Measurements from ENCODE around the gene ERFL.

ERFL gene

GRCh38 chr19:41904118-41904870, 24.0 kb downstream of the ERFL start:
- DNase-seq (ENCODE audit: low read depth in 1 of 2, low spot score in 1 of 2): no peak
- no peak overlapping the region for H3K27ac ChIP-seq (replicated peaks)

GRCh38 chr19:41903193-41903953, 24.9 kb downstream of the ERFL start:
- TF ChIP-seq REST (IDR thresholded peaks at IDR 0.05; ENCODE audit: insufficient replicate concordance, low read depth) (no peak), CTCF (IDR thresholded peaks at IDR 0.05; ENCODE audit: insufficient read depth, low read length) (no peak), GABPA (IDR thresholded peaks at IDR 0.05; ENCODE audit: low read depth) (no peak), POLR2AphosphoS5 (IDR thresholded peaks at IDR 0.05; ENCODE audit: low read depth) (no peak), SPI1 (IDR thresholded peaks at IDR 0.05; ENCODE audit: borderline replicate concordance, low read depth) (no peak)
- Histone ChIP-seq H3K27me3 (ENCODE audit: insufficient read depth, poor library complexity, severe bottlenecking) (no peaks in the 10 kb centered on the region), H3K4me3 (replicated peaks; ENCODE audit: insufficient read depth, low read length) (no peak overlapping the region), H3K27ac (replicated peaks) (no peak overlapping the region)
- no peak for DNase-seq (ENCODE audit: low read depth in 1 of 2, low spot score in 1 of 2)

More at GRCh38 chr19:41904118-41904870, 24.0 kb downstream of the ERFL start:
- TF ChIP-seq REST (IDR thresholded peaks at IDR 0.05; ENCODE audit: insufficient replicate concordance, low read depth): no peak
- Histone ChIP-seq H3K27me3 (ENCODE audit: insufficient read depth, poor library complexity, severe bottlenecking) (no peaks in the 10 kb centered on the region), H3K4me3 (replicated peaks; ENCODE audit: insufficient read depth, low read length) (no peak overlapping the region)

GRCh38 chr19:41902594-41902993, 25.7 kb downstream of the ERFL start:
- Histone ChIP-seq H3K27me3 (ENCODE audit: insufficient read depth, poor library complexity, severe bottlenecking) (no peaks in the 10 kb centered on the region), H3K4me3 (replicated peaks; ENCODE audit: insufficient read depth, low read length) (no peak overlapping the region), H3K27ac (replicated peaks) (no peak overlapping the region)
- DNase-seq (ENCODE audit: low read depth in 1 of 2, low spot score in 1 of 2): no peak
- no peak for TF ChIP-seq REST (IDR thresholded peaks at IDR 0.05; ENCODE audit: insufficient replicate concordance, low read depth)

- no peak for DNase-seq (ENCODE audit: low read depth in 1 of 2, low spot score in 1 of 2)
- Histone ChIP-seq H3K4me3 (replicated peaks; ENCODE audit: insufficient read depth, low read length) (no peak overlapping the region), H3K27me3 (ENCODE audit: insufficient read depth, poor library complexity, severe bottlenecking) (no peaks in the 10 kb centered on the region), H3K27ac (replicated peaks) (no peak overlapping the region)
- TF ChIP-seq CTCF (IDR thresholded peaks at IDR 0.05; ENCODE audit: insufficient read depth, low read length): no peak
- no peak for TF ChIP-seq REST (IDR thresholded peaks at IDR 0.05; ENCODE audit: insufficient replicate concordance, low read depth)
- TF ChIP-seq GABPA (IDR thresholded peaks at IDR 0.05; ENCODE audit: low read depth): no peak
- TF ChIP-seq SPI1 (IDR thresholded peaks at IDR 0.05; ENCODE audit: borderline replicate concordance, low read depth): no peak
- no peak; the same call in 1 of the 2 replicates for TF ChIP-seq POLR2AphosphoS5 (IDR thresholded peaks at IDR 0.05; ENCODE audit: low read depth)
These were observed 26.4 kb downstream of the ERFL start for GRCh38 chr19:41901707-41902360.
